ENCODE data around the gene EXT2.

Gene EXT2

DNA sequence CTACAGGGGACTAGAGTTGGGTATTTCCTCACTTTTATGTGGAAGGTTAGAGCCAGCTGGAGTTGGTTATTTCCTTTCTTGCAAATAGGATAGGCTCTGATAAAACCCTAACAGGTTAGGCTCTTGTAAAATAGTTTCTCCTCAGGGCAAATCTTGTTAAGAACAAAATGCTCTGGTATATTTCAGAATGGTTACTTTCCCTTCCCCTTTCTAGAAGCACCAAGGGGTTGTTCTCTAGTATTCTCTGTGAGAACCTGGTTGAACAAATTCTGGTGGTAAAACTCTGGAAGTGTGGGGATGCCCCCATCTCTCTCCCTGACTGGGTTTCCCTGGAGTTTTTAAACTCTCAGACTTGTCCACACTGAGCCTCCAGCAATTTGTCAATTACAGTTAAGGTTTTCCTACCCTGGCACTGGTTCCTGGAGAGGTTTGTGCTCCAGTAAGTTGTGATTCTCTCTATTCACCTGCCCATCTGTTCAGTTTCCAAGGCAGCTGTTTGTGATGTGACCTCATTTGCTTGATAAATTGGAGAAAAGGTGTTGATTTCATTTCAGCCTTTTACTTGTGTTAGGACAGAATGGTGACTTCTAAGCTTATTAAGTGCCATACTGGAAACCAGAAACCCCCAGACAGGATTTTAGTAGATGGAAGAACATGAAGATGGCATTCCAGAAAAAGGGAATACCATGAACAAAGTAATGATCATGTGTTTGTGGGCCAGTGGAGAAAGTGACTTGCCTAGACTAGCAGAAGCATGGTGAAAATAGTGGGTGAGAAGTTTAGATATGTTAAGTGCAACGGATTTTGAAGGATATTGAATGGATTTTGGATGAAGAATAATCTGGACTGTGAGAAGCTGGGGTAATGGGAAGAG, 64.6 kb downstream of the EXT2 start:
- Histone ChIP-seq H3K9me3 (ENCODE audit: insufficient read depth, low read depth, low read length) (peaks cover 6% of the 10 kb centered on the region; the same call in 1 of the 2 replicates), H3K36me3 (ENCODE audit: insufficient read depth, low read length) (peaks cover 19% of the 10 kb centered on the region)

DNA sequence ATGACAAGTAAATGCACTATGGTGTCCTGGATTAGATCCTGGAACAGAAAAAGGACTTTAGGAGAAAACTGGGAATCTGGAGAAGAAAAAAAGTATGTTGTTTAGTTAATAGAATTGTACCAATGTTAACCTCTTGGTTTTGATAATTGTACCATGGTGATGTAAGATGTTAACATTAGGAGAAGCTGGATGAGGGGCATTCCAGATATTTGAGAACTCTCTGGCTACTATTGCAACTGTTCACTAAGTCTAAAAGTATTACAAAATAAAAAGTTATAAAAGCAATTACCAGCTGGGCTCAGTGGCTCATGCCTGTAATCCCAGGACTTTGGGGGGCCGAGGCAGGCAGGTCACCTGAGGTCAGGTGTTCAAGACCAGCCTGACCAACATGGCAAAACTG, 66.5 kb downstream of the EXT2 start:
- no peaks in the 10 kb centered on the region for H3K79me2 ChIP-seq (ENCODE audit: insufficient read depth, low read length)
- H3K9me2 ChIP-seq (replicated peaks; ENCODE audit: low read depth, low read length) = no peaks in the 10 kb centered on the region
- no peaks in the 10 kb centered on the region for H3K4me1 ChIP-seq (ENCODE audit: insufficient read depth, low read length, poor library complexity, severe bottlenecking)
- H3K4me2 ChIP-seq (ENCODE audit: low read depth, low read length, poor library complexity, severe bottlenecking) = no peak overlapping the region
- peaks cover 6% of the 10 kb centered on the region; the same call in 1 of the 2 replicates for H3K9me3 ChIP-seq (ENCODE audit: insufficient read depth, low read depth, low read length)
- H4K20me1 ChIP-seq (ENCODE audit: insufficient read depth, low read length, poor library complexity, severe bottlenecking) = no peaks in the 10 kb centered on the region
- no peak overlapping the region for H2AFZ ChIP-seq (ENCODE audit: low read length)
- H3K27me3 ChIP-seq (ENCODE audit: insufficient read depth, low read length, poor library complexity, severe bottlenecking) = no peaks in the 10 kb centered on the region
- H3K4me3 ChIP-seq (ENCODE audit: low read length, poor library complexity, severe bottlenecking) = no peak overlapping the region
- no peak for TF ChIP-seq EZH2phosphoT487 (IDR thresholded peaks at IDR 0.05; ENCODE audit: borderline replicate concordance)
- TF ChIP-seq, protein P1, sequence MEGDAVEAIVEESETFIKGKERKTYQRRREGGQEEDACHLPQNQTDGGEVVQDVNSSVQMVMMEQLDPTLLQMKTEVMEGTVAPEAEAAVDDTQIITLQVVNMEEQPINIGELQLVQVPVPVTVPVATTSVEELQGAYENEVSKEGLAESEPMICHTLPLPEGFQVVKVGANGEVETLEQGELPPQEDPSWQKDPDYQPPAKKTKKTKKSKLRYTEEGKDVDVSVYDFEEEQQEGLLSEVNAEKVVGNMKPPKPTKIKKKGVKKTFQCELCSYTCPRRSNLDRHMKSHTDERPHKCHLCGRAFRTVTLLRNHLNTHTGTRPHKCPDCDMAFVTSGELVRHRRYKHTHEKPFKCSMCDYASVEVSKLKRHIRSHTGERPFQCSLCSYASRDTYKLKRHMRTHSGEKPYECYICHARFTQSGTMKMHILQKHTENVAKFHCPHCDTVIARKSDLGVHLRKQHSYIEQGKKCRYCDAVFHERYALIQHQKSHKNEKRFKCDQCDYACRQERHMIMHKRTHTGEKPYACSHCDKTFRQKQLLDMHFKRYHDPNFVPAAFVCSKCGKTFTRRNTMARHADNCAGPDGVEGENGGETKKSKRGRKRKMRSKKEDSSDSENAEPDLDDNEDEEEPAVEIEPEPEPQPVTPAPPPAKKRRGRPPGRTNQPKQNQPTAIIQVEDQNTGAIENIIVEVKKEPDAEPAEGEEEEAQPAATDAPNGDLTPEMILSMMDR (conservative IDR thresholded peaks at IDR 0.05; ENCODE audit: low read length) = no peak
- no peaks in the 10 kb centered on the region for H3F3A ChIP-seq (ENCODE audit: low read depth)
- H3K9ac ChIP-seq (ENCODE audit: low read depth, low read length, poor library complexity, severe bottlenecking) = no peak overlapping the region
- H3K36me3 ChIP-seq (ENCODE audit: insufficient read depth, low read length) = peaks cover 16% of the 10 kb centered on the region; the same call in 1 of the 2 replicates

More for the DNA sequence above, 64.6 kb downstream of the EXT2 start:
- no peaks in the 10 kb centered on the region for H3K9me2 ChIP-seq (replicated peaks; ENCODE audit: low read depth, low read length)
- H3K79me2 ChIP-seq (ENCODE audit: insufficient read depth, low read length) = no peaks in the 10 kb centered on the region
- no peaks in the 10 kb centered on the region for H3K27me3 ChIP-seq (ENCODE audit: insufficient read depth, low read length, poor library complexity, severe bottlenecking)
- H3K4me1 ChIP-seq (ENCODE audit: insufficient read depth, low read length, poor library complexity, severe bottlenecking) = no peaks in the 10 kb centered on the region
- no peak overlapping the region for H3K9ac ChIP-seq (ENCODE audit: low read depth, low read length, poor library complexity, severe bottlenecking)
- H2AFZ ChIP-seq (ENCODE audit: low read length) = no peak overlapping the region
- no peak for TF ChIP-seq EZH2phosphoT487 (IDR thresholded peaks at IDR 0.05; ENCODE audit: borderline replicate concordance)
- TF ChIP-seq, protein P1 (conservative IDR thresholded peaks at IDR 0.05; ENCODE audit: low read length) = no peak
- H3F3A ChIP-seq (ENCODE audit: low read depth) = no peaks in the 10 kb centered on the region
- H4K20me1 ChIP-seq (ENCODE audit: insufficient read depth, low read length, poor library complexity, severe bottlenecking) = no peaks in the 10 kb centered on the region
- no peak overlapping the region for H3K4me3 ChIP-seq (ENCODE audit: low read length, poor library complexity, severe bottlenecking)
- H3K4me2 ChIP-seq (ENCODE audit: low read depth, low read length, poor library complexity, severe bottlenecking) = no peak overlapping the region

DNA sequence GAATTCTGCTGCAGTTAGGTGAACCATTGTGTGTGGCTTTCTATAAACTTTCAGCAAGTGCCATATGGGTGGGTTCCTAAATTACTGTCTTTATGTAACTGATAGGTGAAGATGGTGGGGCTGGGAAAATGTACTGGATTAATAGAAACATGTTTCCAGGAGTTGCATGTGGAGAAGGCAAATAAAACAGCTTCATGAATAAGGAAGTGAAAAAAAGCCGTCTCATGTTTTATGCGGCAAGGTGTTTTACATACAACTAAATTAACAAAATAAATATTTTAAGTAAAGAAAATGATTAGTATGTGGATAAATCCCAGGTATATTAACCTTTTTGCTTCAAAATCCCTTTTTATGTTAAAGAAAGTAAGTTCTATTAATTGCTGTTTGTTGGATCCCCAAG, 67.2 kb downstream of the EXT2 start:
- Histone ChIP-seq H3K79me2 (ENCODE audit: insufficient read depth, low read length) (no peaks in the 10 kb centered on the region), H2AFZ (ENCODE audit: low read length) (no peak overlapping the region), H4K20me1 (ENCODE audit: insufficient read depth, low read length, poor library complexity, severe bottlenecking) (no peaks in the 10 kb centered on the region), H3K36me3 (ENCODE audit: insufficient read depth, low read length) (peaks cover 10% of the 10 kb centered on the region; the same call in 1 of the 2 replicates), H3K9me3 (ENCODE audit: insufficient read depth, low read depth, low read length) (peaks cover 6% of the 10 kb centered on the region; the same call in 1 of the 2 replicates), H3K27me3 (ENCODE audit: insufficient read depth, low read length, poor library complexity, severe bottlenecking) (no peaks in the 10 kb centered on the region), H3F3A (ENCODE audit: low read depth) (no peaks in the 10 kb centered on the region), H3K4me1 (ENCODE audit: insufficient read depth, low read length, poor library complexity, severe bottlenecking) (no peaks in the 10 kb centered on the region), H3K4me3 (ENCODE audit: low read length, poor library complexity, severe bottlenecking) (no peak overlapping the region), H3K4me2 (ENCODE audit: low read depth, low read length, poor library complexity, severe bottlenecking) (no peak overlapping the region), H3K9ac (ENCODE audit: low read depth, low read length, poor library complexity, severe bottlenecking) (no peak overlapping the region), H3K9me2 (replicated peaks; ENCODE audit: low read depth, low read length) (no peaks in the 10 kb centered on the region)
- TF ChIP-seq EZH2phosphoT487 (IDR thresholded peaks at IDR 0.05; ENCODE audit: borderline replicate concordance) = no peak
- TF ChIP-seq, protein P1 (conservative IDR thresholded peaks at IDR 0.05; ENCODE audit: low read length) = no peak

Measured in Loucy (cell line).